ENCODE data around the gene SBF2.

SBF2 gene

DNA sequence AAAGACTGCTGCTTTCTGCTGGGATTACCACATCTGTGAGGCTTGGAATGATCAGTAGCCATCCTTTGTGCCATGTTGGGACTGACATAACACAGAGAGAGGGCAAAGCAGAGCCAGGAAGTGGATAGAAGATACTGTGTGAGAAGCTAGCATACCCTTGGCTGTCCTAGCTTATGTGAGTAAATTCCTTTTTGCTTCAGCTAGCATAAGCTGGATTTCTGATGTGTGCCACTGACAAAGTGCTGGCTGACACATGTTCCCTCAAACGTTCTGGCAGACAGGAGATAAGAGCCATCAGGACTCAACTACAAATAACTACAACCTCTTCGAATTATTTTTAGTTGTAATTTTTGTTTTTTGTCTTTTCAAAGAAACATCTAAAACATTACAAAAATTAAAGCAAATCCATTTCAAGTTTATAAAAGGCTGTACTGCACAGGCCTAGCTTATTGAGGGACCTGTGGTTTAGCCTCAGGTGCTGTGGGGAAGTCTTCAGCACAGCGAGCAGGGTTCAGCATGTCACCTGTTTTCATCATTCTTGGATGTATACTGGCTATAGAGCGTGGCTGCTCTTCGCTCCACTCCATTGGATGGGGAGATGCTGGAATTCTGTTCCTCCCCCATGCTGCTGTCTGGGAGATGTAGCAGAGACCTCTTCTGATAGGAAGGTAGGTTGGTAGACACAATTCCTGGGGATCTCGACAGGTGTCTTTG lies 509.3 kb downstream of the SBF2 start:
- no peak overlapping the region for H3K27ac ChIP-seq (replicated peaks; ENCODE audit: low read length)

DNA sequence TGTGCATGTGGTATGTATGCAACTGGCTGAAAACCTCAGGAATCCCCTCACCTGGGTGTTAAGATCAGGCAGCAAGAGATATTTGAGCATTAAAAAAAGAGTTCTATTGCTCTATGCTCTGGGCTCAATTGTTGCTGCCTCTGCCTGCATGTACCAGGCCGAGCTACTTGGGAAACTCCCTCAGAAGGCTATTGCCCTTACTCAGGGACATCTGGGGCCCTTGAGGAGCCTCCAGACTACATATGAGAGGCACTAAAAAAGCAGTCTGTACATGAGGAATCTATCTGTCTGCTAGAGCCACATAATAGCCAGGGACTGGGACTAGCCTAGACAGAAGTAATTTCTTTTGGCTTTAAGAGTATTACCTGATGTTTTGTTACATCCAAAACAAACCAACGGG lies 510.0 kb downstream of the SBF2 start:
- Histone ChIP-seq H3K4me3 (ENCODE audit: low read length in 2 of 2) (no peak overlapping the region), H4K8ac (ENCODE audit: low read depth, low read length) (no peak overlapping the region), H3K14ac (ENCODE audit: low read length) (no peak overlapping the region), H3K23ac (ENCODE audit: low read depth, low read length, poor library complexity) (no peak overlapping the region), H3K4me2 (ENCODE audit: insufficient read depth, low read length, poor library complexity, severe bottlenecking) (no peak overlapping the region), H3K9me3 (replicated peaks in 1 of 2; ENCODE audit: control insufficient read depth in 2 of 2, insufficient read depth in 1 of 2, low read depth in 1 of 2, low read length in 2 of 2) (no peaks in the 10 kb centered on the region), H3K4me1 (ENCODE audit: control insufficient read depth in 2 of 2, insufficient read depth in 1 of 2, low read depth in 1 of 2, low read length in 2 of 2) (no peaks in the 10 kb centered on the region), H2AK5ac (ENCODE audit: low read depth, low read length) (no peak overlapping the region), H2BK12ac (ENCODE audit: low read length) (no peak overlapping the region), H3K27me3 (ENCODE audit: control insufficient read depth in 3 of 3, insufficient read depth in 3 of 3, low read depth in 1 of 3, low read length in 3 of 3) (no peaks in the 10 kb centered on the region), H3K4ac (ENCODE audit: low read length) (no peak overlapping the region), H3K18ac (ENCODE audit: low read length) (no peak overlapping the region), H2BK5ac (ENCODE audit: low read length) (no peak overlapping the region), H3K36me3 (replicated peaks in 1 of 2; ENCODE audit: control insufficient read depth in 2 of 2, insufficient read depth in 2 of 2, low read length in 2 of 2) (peaks cover 20 to 87% of the 10 kb centered on the region in 2 donors), H3K27ac (replicated peaks; ENCODE audit: low read length) (no peak overlapping the region), H2BK120ac (ENCODE audit: low read depth, low read length) (no peak overlapping the region), H2AFZ (ENCODE audit: low read length) (no peak overlapping the region), H4K91ac (ENCODE audit: low read depth, low read length, poor library complexity) (no peak overlapping the region), H3K9ac (ENCODE audit: low read depth, low read length, poor library complexity) (no peak overlapping the region), H2BK15ac (ENCODE audit: low read length) (no peak overlapping the region), H3K79me1 (ENCODE audit: low read depth, low read length) (no peaks in the 10 kb centered on the region)
- DNase-seq (ENCODE audit: low spot score), result no peak
- WGBS, 2 donors (ENCODE audit: extremely low coverage in 2 of 2, insufficient read length in 2 of 2, insufficient replicate concordance in 1 of 2), result no CpG with 5 or more reads among the region's 2 CpGs

More for the DNA sequence above, 509.3 kb downstream of the SBF2 start:
- Histone ChIP-seq H2AFZ (ENCODE audit: low read length) (no peak overlapping the region), H3K9me3 (replicated peaks in 1 of 2; ENCODE audit: control insufficient read depth in 2 of 2, insufficient read depth in 1 of 2, low read depth in 1 of 2, low read length in 2 of 2) (no peaks in the 10 kb centered on the region), H3K4me3 (ENCODE audit: low read length in 2 of 2) (no peak overlapping the region), H2AK5ac (ENCODE audit: low read depth, low read length) (no peak overlapping the region), H3K4me2 (ENCODE audit: insufficient read depth, low read length, poor library complexity, severe bottlenecking) (no peak overlapping the region), H3K18ac (ENCODE audit: low read length) (no peak overlapping the region), H3K79me1 (ENCODE audit: low read depth, low read length) (no peaks in the 10 kb centered on the region), H3K36me3 (replicated peaks in 1 of 2; ENCODE audit: control insufficient read depth in 2 of 2, insufficient read depth in 2 of 2, low read length in 2 of 2) (peaks cover 22 to 87% of the 10 kb centered on the region in 2 donors), H3K14ac (ENCODE audit: low read length) (no peak overlapping the region), H2BK12ac (ENCODE audit: low read length) (no peak overlapping the region), H2BK120ac (ENCODE audit: low read depth, low read length) (no peak overlapping the region), H3K4me1 (ENCODE audit: control insufficient read depth in 2 of 2, insufficient read depth in 1 of 2, low read depth in 1 of 2, low read length in 2 of 2) (no peaks in the 10 kb centered on the region), H3K27me3 (ENCODE audit: control insufficient read depth in 3 of 3, insufficient read depth in 3 of 3, low read depth in 1 of 3, low read length in 3 of 3) (no peaks in the 10 kb centered on the region), H2BK5ac (ENCODE audit: low read length) (no peak overlapping the region), H4K8ac (ENCODE audit: low read depth, low read length) (no peak overlapping the region), H4K91ac (ENCODE audit: low read depth, low read length, poor library complexity) (no peak overlapping the region), H3K9ac (ENCODE audit: low read depth, low read length, poor library complexity) (no peak overlapping the region), H2BK15ac (ENCODE audit: low read length) (no peak overlapping the region), H3K23ac (ENCODE audit: low read depth, low read length, poor library complexity) (no peak overlapping the region), H3K4ac (ENCODE audit: low read length) (no peak overlapping the region)
- no CpG with 5 or more reads among the region's 6 CpGs for WGBS, 2 donors (ENCODE audit: extremely low coverage in 2 of 2, insufficient read length in 2 of 2, insufficient replicate concordance in 1 of 2)
- no peak for DNase-seq (ENCODE audit: low spot score)

GRCh38 chr11:9780929-9781328 lies 513.1 kb downstream of the SBF2 start:
- Histone ChIP-seq H3K4me3 (ENCODE audit: low read length in 2 of 2) (no peak overlapping the region), H3K9me3 (replicated peaks in 1 of 2; ENCODE audit: control insufficient read depth in 2 of 2, insufficient read depth in 1 of 2, low read depth in 1 of 2, low read length in 2 of 2) (no peaks in the 10 kb centered on the region), H2BK12ac (ENCODE audit: low read length) (no peak overlapping the region), H2BK15ac (ENCODE audit: low read length) (no peak overlapping the region), H3K4me2 (ENCODE audit: insufficient read depth, low read length, poor library complexity, severe bottlenecking) (no peak overlapping the region), H2AFZ (ENCODE audit: low read length) (no peak overlapping the region), H3K23ac (ENCODE audit: low read depth, low read length, poor library complexity) (no peak overlapping the region), H3K9ac (ENCODE audit: low read depth, low read length, poor library complexity) (no peak overlapping the region), H3K36me3 (replicated peaks in 1 of 2; ENCODE audit: control insufficient read depth in 2 of 2, insufficient read depth in 2 of 2, low read length in 2 of 2) (peaks cover 9 to 74% of the 10 kb centered on the region in 2 donors), H4K91ac (ENCODE audit: low read depth, low read length, poor library complexity) (no peak overlapping the region), H3K27ac (replicated peaks; ENCODE audit: low read length) (no peak overlapping the region), H3K4me1 (ENCODE audit: control insufficient read depth in 2 of 2, insufficient read depth in 1 of 2, low read depth in 1 of 2, low read length in 2 of 2) (peaks cover 3% of the 10 kb centered on the region in 2 donors), H3K18ac (ENCODE audit: low read length) (no peak overlapping the region), H3K4ac (ENCODE audit: low read length) (no peak overlapping the region), H4K8ac (ENCODE audit: low read depth, low read length) (no peak overlapping the region), H3K79me1 (ENCODE audit: low read depth, low read length) (no peaks in the 10 kb centered on the region), H3K14ac (ENCODE audit: low read length) (no peak overlapping the region), H2BK120ac (ENCODE audit: low read depth, low read length) (no peak overlapping the region), H2BK5ac (ENCODE audit: low read length) (no peak overlapping the region), H2AK5ac (ENCODE audit: low read depth, low read length) (no peak overlapping the region), H3K27me3 (ENCODE audit: control insufficient read depth in 3 of 3, insufficient read depth in 3 of 3, low read depth in 1 of 3, low read length in 3 of 3) (no peaks in the 10 kb centered on the region)
- DNase-seq (ENCODE audit: low spot score), result no peak
- WGBS, 2 donors (ENCODE audit: extremely low coverage in 2 of 2, insufficient read length in 2 of 2, insufficient replicate concordance in 1 of 2), result no CpG with 5 or more reads among the region's 4 CpGs

DNA sequence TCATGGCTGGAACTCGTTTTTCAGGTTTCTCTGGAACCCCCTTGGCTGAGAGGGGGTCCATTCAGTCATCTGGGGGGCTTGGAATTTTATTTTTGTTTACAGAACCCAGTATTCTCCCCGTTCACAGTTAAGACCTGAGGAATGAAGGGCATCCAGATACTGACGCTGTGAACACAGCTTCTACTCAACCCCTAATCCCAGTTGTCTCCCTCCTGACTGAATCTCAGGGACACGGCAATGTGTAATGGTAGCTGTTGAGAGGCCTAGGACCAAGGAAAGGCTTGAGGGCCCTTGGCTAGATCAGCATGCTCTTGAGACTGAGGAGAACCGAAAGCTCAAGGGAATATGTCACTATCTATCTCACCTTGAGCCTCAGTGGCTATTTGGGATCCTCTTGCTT lies 516.5 kb downstream of the SBF2 start:
- Histone ChIP-seq H2AK5ac (ENCODE audit: low read depth, low read length) (no peak overlapping the region), H2AFZ (ENCODE audit: low read length) (no peak overlapping the region), H3K4ac (ENCODE audit: low read length) (no peak overlapping the region), H2BK5ac (ENCODE audit: low read length) (no peak overlapping the region), H3K9ac (ENCODE audit: low read depth, low read length, poor library complexity) (no peak overlapping the region), H2BK15ac (ENCODE audit: low read length) (no peak overlapping the region), H3K4me3 (ENCODE audit: low read length in 2 of 2) (no peak overlapping the region), H3K4me2 (ENCODE audit: insufficient read depth, low read length, poor library complexity, severe bottlenecking) (no peak overlapping the region), H3K9me3 (replicated peaks in 1 of 2; ENCODE audit: control insufficient read depth in 2 of 2, insufficient read depth in 1 of 2, low read depth in 1 of 2, low read length in 2 of 2) (no peaks in the 10 kb centered on the region), H3K79me1 (ENCODE audit: low read depth, low read length) (no peaks in the 10 kb centered on the region), H3K27me3 (ENCODE audit: control insufficient read depth in 3 of 3, insufficient read depth in 3 of 3, low read depth in 1 of 3, low read length in 3 of 3) (no peaks in the 10 kb centered on the region), H3K36me3 (replicated peaks in 1 of 2; ENCODE audit: control insufficient read depth in 2 of 2, insufficient read depth in 2 of 2, low read length in 2 of 2) (peaks cover 6 to 45% of the 10 kb centered on the region in 2 donors), H2BK12ac (ENCODE audit: low read length) (no peak overlapping the region), H3K23ac (ENCODE audit: low read depth, low read length, poor library complexity) (no peak overlapping the region), H3K27ac (replicated peaks; ENCODE audit: low read length) (no peak overlapping the region), H3K14ac (ENCODE audit: low read length) (no peak overlapping the region), H4K91ac (ENCODE audit: low read depth, low read length, poor library complexity) (no peak overlapping the region), H2BK120ac (ENCODE audit: low read depth, low read length) (no peak overlapping the region), H3K18ac (ENCODE audit: low read length) (no peak overlapping the region), H3K4me1 (ENCODE audit: control insufficient read depth in 2 of 2, insufficient read depth in 1 of 2, low read depth in 1 of 2, low read length in 2 of 2) (peaks cover 3 to 4% of the 10 kb centered on the region in 2 donors), H4K8ac (ENCODE audit: low read depth, low read length) (no peak overlapping the region)
- WGBS, 2 donors (ENCODE audit: extremely low coverage in 2 of 2, insufficient read length in 2 of 2, insufficient replicate concordance in 1 of 2), result no CpG with 5 or more reads among the region's 5 CpGs
- DNase-seq (ENCODE audit: low spot score), result no peak
